ENCODE measurements around the gene SGK1. TPM values are rescaled to one million over a fixed set of nuclear protein-coding genes. Genes with fewer than 3 reads are reported as not detected.

The SGK1 gene
- total and polyA plus RNA-seq, 12 donors = 86.0 to 685 (median 192) TPM

DNA sequence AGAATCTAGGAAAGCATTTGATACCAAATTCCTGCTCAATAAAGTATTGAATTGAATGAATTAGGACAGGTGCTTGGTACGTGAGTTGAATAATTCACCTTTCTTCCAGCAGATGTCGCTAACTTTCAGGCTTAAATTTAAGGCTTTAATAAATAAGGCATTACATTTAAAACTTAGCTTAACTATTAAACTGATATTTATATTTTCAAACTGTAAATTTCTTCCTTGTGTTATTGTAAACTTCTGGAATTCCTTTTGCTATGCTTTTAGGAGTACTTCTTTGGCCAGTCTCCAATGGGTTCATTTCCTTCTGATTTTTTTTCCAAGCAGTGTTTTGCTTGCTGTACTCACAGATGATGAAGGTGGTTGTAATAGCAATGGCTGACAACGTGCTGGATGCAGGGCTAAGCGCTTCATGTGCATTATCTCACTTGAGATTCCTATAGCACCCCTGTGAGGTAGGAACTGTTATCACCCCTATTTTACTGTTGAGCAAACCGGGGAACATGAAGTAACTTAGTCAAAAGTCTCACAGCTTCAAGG is 194.2 kb downstream of the SGK1 start:
- no peaks in the 10 kb centered on the region for H3K36me3 ChIP-seq (replicated peaks in 1 of 2)
- WGBS, 4 donors = 10 to 14% (median 11%) methylated on average over 5 of the region's 5 CpGs
- H3K9me3 ChIP-seq (replicated peaks in 1 of 3) = no peaks in the 10 kb centered on the region
- H3K4me3 ChIP-seq = no peak overlapping the region
- no peaks in the 10 kb centered on the region for H3K4me1 ChIP-seq (replicated peaks in 1 of 2)
- peak in 1 of 7 donors; percentile 13 for DNase-seq
- intact Hi-C loops (cut with DNase I) = no loop called here
- TF ChIP-seq POLR2A (IDR thresholded peaks at IDR 0.05) = no peak
- TF ChIP-seq, protein P1, sequence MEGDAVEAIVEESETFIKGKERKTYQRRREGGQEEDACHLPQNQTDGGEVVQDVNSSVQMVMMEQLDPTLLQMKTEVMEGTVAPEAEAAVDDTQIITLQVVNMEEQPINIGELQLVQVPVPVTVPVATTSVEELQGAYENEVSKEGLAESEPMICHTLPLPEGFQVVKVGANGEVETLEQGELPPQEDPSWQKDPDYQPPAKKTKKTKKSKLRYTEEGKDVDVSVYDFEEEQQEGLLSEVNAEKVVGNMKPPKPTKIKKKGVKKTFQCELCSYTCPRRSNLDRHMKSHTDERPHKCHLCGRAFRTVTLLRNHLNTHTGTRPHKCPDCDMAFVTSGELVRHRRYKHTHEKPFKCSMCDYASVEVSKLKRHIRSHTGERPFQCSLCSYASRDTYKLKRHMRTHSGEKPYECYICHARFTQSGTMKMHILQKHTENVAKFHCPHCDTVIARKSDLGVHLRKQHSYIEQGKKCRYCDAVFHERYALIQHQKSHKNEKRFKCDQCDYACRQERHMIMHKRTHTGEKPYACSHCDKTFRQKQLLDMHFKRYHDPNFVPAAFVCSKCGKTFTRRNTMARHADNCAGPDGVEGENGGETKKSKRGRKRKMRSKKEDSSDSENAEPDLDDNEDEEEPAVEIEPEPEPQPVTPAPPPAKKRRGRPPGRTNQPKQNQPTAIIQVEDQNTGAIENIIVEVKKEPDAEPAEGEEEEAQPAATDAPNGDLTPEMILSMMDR (IDR thresholded peaks at IDR 0.05) = peak; percentile 62 to 79 (median 70)
- H3K27me3 ChIP-seq = no peaks in the 10 kb centered on the region
- no peak overlapping the region for H3K27ac ChIP-seq

DNA sequence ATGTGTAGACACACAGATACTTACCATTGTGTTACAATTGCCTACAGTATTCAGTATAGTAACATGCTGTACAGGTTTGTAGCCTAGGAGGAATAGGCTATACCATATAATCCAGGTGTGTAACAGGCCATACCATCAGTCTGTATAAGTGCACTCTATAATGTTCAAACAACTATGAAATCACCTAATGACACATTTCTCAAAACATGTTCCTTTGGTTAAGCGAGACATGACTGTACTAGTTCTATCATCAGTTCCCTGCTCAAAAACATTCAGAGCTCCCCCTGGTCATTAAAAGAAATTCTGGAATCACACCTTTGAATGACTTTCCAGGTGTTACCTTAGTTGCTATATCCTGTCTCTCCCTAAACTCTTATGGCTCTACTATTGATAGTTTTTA is 195.1 kb downstream of the SGK1 start:
- no peaks in the 10 kb centered on the region for H3K27me3 ChIP-seq
- no peaks in the 10 kb centered on the region for H3K4me1 ChIP-seq (replicated peaks in 1 of 2)
- no peak overlapping the region for H3K4me3 ChIP-seq
- no peaks in the 10 kb centered on the region for H3K36me3 ChIP-seq (replicated peaks in 1 of 2)
- 97 to 100% (median 100%) methylated on average over 1 of the region's 1 CpG for WGBS, 4 donors
- no peaks in the 10 kb centered on the region for H3K9me3 ChIP-seq (replicated peaks in 1 of 3)
- intact Hi-C loops (cut with DNase I) = no loop called here
- no peak for DNase-seq
- no peak overlapping the region for H3K27ac ChIP-seq
- TF ChIP-seq POLR2A (IDR thresholded peaks at IDR 0.05) = no peak
- TF ChIP-seq, protein P1 (IDR thresholded peaks at IDR 0.05) = no peak

DNA sequence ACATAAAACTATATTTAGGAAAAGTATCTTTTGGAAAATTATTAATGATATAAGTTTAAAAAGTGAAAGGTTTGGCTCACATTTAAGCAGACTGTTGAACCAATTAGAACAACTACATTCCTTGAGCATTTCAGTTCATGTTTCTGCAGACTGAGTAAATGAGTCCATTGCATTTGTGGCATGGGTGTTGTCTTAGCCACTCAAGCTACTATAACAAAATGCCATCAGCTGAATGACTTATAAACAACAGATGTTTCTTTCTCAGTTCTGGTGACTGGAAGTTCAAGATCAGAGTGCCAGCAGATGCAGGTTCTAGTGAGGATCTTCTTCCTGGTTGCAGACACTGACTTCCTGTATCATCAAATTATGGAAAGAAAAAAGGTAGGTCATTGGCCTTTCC is 198.4 kb downstream of the SGK1 start:
- TF ChIP-seq POLR2A (IDR thresholded peaks at IDR 0.05) = no peak
- TF ChIP-seq, protein P1 (IDR thresholded peaks at IDR 0.05) = no peak
- Histone ChIP-seq H3K27ac (no peak overlapping the region), H3K4me1 (replicated peaks in 1 of 2) (no peaks in the 10 kb centered on the region), H3K36me3 (replicated peaks in 1 of 2) (no peaks in the 10 kb centered on the region), H3K9me3 (replicated peaks in 1 of 3) (no peaks in the 10 kb centered on the region), H3K4me3 (no peak overlapping the region), H3K27me3 (peaks cover 5% of the 10 kb centered on the region)
- intact Hi-C loops (cut with DNase I) = no loop called here
- DNase-seq = no peak

Small RNAs within 50 kb of the gene (small RNA-seq; reads per million reads assigned to genes)
- gene RF00019 (0 reads per million in 2 donors), gene RN7SL408P (0 reads per million in 2 donors), gene RNA5SP218 (19.1 to 24.6 reads per million in 2 donors), gene RPS29P32 (0 reads per million in 2 donors)
